GM18870 (cell line): ENCODE results near the gene ABCA8.
"Not testable (repeated sequence)": the region's sequence is repeated elsewhere in the genome, so short reads cannot be mapped to it uniquely, and the experiment has no call there.

Experiments
- ATAC-seq: cut with Tn5 transposase; IDR thresholded peaks from one replicate; pipeline ENCODE4 v1.9.1; 2021; ENCODE audit warnings: moderate library complexity; ENCODE audit not compliant: unreplicated experiment

ABCA8 gene

GRCh38 chr17:68834328-68834836 is 120.8 kb downstream of the ABCA8 start:
- no peak for ATAC-seq

- ATAC-seq: no peak
Observed at GRCh38 chr17:68832109-68832802, 122.9 kb downstream of the ABCA8 start.

GRCh38 chr17:68831170-68831569 is 124.0 kb downstream of the ABCA8 start:
- no peak for ATAC-seq

GRCh38 chr17:68830313-68830712 is 124.9 kb downstream of the ABCA8 start:
- no peak for ATAC-seq

DNA sequence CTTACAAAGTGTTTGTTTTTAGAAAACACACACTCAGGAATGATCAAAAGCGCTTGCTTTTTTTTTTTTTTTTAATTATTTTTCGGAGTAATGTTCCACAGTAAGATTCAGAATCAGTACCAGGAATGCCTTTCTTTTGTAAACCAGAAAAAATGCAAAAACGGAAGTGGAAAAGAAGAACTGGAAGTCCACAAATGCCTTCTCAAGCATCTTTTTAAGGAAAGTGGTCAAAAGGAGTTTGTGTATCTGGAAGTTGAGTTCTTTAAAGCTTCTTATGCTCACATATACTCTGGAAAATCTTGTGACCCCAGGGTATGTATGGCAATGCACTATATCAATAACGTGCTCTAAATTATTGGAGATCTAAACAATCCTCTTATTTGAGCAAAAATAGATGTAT is 126.0 kb downstream of the ABCA8 start:
- ATAC-seq: no peak

DNA sequence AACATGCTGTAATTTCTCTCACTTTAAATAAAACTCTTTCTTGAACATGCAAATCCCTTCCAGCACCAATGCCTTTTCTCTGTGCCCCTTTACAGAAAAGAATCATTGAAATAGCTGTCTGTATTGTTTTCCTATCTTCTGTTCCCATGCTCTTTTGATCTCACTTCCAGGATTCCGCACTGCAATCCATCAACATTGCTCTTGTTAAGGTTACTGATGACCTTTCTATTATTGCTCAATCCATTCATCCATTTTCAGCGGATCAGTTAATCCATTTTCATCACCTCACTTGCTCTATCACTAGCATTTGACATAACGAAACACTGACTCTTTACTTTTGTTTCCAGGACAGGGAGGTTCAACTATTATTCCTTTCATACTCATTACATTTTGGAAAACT is 130.5 kb downstream of the ABCA8 start:
- no peak for ATAC-seq

- not testable (repeated sequence) for ATAC-seq
Observed at GRCh38 chr17:68824185-68824584, 131.0 kb downstream of the ABCA8 start.

DNA sequence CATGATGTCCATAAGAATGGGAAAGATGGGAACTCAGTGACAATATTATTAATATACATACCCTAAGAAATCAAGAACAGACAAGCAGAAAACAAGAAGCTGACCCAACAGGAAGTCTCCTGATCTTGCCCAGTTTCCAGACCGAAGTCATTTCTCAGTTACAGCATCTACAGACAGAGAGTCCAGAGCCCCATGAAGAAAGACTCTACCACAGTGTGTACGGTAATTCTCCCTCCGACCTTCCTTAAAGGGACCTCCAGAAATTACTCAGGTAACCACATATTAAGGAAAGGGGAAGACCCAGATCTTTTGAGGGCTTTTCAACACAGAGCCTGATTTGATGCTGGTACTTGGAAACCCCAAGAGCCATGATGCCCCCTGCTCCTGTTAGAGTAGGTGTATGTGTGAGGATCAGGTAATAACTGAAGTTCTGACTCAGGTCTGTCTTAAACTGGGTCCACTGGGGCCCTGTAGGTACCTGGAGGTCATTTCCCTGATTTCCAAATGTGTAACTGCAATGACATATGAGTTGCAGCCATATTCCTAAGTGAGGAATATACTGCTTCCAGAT is 132.4 kb downstream of the ABCA8 start:
- ATAC-seq: no peak

GRCh38 chr17:68821860-68822696 is 133.1 kb downstream of the ABCA8 start:
- ATAC-seq: no peak

DNA sequence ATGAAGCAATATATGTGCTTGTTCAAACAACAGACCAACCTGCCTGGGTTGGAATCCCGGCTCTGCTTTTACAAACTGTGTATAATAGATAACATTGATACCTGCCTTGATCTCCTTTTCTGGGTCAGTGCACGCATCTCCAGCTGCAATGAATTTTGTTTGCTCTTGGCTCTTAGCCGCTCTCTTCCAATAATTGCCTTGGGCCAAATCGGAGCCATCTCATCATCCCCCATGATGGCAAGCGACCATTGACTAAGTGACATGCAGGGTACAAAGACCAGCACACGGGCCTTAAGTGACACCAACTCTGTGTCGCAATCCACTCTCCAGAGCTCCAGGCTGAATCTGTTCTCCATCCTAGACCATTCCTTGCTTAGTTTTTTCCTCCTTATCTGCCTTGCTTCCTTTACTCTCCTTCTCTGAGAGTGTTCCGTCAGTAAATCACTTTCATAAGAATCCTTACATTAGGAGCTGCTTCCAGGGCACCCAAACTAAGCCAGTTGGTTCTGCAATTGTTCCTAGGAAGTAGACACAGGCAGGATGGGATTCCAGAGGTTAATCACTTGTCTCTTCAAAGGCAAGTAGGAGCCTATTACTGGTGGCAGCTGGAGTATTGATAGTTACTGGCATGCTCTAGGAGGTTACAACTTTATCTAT is 134.2 kb downstream of the ABCA8 start:
- no peak for ATAC-seq

- no peak for ATAC-seq
Observed at GRCh38 chr17:68820476-68820824, 134.7 kb downstream of the ABCA8 start.

DNA sequence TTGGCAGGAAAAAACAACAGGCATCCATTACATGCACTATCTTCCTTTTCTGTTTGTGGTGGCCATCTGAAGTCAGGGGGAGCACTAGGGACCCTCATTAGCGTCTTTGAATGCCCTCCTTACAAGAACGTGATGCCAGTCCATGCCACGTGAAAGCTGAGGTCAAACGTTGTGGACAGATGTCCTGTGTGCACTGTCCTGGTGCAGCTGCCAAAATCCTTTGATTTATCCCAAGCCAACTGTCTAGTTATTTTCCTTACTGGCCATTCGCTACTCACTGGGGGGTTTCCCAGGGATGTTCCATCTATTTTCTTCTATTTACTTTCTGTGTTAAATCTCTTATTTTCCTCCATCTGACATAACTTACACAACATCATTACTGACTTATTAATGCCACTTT is 135.7 kb downstream of the ABCA8 start:
- ATAC-seq: no peak
